GM18520 (cell line): Measurements from ENCODE around the gene SP140.
"Not testable (repeated sequence)": the region's sequence is repeated elsewhere in the genome, so short reads cannot be mapped to it uniquely, and the experiment has no call there.

Experiments
- ATAC-seq: cut with Tn5 transposase; IDR thresholded peaks from one replicate; pipeline ENCODE4 v1.9.1; 2021; ENCODE audit not compliant: unreplicated experiment

SP140 gene

GRCh38 chr2:230282936-230283335, 57.4 kb downstream of the SP140 start:
- no peak for ATAC-seq

DNA sequence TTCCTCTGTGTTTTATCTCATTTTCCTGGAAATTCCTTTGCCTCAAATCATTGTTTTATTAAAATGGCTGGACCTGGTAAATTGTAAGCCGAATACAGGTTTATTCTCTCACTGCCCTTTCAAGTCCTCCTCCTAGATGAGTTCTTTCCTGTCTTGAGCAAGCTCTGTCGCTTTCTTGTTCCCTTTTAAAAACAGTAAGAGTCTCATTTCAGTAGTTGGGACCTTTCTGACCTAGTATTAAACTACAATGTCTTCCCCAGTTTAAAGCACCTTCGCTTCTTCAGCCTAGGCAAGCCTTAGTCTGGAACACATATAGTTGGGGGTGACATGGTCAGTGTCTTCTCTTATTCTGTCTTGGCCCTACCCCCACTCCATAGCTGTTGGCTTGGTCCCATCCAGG, 60.5 kb downstream of the SP140 start:
- no peak for ATAC-seq

GRCh38 chr2:230289311-230289710, 63.8 kb downstream of the SP140 start:
- ATAC-seq, result not testable (repeated sequence)

DNA sequence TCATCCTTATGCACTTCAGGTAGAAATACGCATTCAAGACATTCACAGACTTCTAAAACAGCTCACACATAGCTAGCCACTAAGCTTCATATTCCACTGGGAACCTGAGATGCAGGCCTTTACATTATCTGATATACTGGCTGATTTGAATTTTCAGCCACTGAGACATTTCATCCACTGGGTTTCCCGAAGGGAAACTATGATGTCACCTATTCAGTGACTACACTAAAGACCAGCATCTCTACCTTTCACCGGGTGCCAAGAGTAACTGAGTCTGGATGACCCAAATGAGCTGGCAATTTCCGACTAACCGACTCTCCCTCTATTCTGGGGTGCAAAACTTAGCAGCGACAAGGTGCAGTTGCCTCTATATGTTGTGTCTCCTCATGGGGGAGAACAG, 69.7 kb downstream of the SP140 start:
- no peak for ATAC-seq

DNA sequence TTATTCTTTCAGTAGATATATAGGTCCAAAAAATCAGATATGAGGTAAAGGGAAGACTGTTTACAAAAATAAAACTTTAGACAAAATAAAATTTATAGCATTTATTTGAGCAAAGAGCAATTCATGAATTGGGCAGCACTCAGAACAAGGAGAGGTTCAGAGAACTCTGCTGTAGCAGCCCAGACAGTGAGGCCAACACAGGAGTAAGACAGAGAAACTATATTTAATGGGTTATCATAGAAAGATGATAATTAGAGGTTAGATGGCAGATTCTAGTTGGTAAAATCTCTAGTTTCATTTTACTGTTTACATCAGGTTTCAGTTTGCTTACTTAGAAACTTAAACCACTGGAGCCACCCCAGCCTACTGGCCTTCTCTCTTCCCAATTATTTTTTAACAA, 71.4 kb downstream of the SP140 start:
- ATAC-seq, result no peak

GRCh38 chr2:230299618-230300017, 74.1 kb downstream of the SP140 start:
- ATAC-seq, result no peak

- no peak for ATAC-seq
These were observed 80.1 kb downstream of the SP140 start for GRCh38 chr2:230305416-230306275.

DNA sequence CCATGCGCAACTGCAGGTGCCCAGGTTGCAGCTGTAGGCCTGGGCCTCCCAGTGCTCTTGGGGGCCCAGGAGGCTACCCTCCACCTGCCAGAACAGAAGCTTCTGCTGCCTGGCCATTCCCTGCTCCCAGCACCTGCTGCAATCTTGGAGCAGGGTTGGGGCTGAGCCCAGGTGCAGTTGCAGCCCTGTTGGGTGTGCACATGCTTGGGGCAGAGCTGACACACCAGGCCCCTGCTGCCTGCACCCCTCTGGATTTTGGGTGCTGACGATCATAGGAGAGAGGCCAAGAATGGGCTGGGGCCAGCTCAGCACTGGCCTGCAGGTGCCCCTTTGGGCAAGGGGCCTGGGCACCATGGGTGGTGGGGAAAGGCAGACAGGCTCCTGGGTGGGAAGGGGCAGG, 80.9 kb downstream of the SP140 start:
- no peak for ATAC-seq

DNA sequence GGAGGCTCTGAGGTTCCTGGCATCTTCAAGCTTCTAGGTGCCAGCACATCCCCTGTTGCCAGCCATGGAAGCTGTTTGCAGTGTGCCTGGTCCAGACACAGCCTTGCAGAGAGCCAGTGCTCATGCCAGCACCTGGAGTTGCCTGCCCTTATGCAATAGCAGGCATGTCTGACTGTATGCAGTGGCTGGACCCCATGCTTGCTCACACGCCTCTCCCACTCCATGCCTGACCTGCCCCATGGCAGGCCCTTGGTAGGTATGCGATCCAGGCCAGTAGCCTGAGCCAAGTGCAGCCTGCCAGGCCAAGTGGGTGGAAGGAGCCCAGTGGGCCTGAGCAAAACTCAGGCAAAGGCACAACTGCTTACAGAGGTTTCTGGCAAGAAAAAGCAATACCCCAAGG, 81.9 kb downstream of the SP140 start:
- no peak for ATAC-seq

DNA sequence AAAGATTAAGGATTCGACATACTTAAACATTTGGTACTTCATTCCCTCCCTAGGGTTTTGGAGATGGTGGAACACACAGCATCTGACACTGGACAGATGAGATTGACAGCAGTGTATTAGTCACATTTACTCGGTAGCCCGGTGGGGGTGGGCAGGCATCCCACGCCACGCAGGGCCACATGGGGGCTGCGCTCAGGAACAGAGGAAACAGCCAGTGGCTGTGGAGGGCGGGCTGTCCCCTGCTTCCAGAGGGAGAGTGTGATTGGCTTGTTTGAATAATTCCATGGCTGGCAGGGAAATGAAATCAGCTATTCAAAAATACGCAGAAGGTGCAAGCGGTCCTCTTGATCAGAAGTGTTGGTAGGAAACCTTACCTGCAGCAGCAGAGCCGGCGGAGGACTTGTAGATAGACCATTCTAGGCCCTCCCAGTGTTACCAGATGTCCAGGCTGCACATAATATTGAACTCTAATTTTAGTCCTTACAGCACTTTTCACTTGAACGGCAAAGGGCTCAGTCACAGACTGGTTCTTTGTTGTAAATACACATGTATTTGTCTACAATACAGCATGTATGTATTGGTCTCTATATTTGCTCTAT, 83.0 kb downstream of the SP140 start:
- ATAC-seq, result no peak

DNA sequence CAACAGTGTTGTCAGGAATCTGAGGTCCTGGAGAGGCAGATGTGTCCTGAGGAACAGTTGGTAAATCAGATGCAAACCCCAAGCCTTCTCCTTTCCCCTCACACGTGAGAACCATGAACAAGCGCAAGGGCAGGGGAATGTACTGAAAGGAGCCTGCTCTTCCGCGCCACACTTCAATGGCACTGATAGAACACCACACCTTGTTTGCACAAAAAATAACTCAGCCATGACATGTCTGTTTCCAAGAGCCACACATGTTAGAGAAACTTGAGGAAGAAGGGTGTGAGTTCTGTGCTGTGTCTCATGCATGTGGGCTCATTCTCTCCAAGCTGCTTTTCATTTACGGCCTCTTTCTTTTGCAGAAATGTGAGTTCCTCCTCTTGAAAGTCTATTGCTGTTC, 85.3 kb downstream of the SP140 start:
- not testable (repeated sequence) for ATAC-seq

- ATAC-seq, result not testable (repeated sequence)
These were observed 86.1 kb downstream of the SP140 start for GRCh38 chr2:230311634-230312033.

DNA sequence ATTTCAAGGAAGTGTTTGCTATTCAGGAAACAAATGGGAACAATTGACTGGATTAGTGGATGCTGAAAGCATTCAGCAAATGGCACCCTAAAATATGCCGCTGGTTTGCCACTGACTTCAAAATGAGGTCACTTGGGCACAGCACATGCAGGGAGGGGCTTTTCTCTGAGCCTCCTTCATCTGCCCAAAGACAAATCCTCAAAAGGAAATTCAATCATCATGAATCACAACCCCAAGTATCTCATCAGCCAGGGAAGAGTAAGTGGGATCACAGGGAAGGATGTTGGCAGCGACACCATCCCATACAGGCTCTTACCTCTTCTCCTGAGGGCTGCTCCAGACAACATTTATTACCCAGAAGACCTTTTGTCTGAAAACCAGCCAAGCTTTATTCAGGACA, 87.1 kb downstream of the SP140 start:
- no peak for ATAC-seq

DNA sequence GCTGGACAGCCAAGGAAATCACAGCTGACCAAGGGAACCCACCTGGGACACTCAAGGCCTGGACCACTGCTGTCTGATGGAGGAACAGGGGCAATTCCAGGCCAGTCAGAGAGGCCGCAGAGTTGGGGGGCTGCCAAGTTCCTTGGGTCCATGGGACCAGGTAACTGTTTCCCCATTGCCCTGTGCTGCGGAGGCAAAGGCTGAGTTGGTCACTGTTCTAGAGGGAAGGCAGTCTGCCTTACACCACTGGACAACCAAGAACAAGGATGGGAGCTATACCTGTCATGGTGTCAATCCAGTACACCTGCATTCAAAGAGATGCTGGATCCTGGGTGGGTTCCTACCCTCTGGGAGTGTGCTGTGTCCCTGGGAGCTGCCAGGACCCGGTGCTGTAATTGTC, 91.8 kb downstream of the SP140 start:
- ATAC-seq, result no peak

DNA sequence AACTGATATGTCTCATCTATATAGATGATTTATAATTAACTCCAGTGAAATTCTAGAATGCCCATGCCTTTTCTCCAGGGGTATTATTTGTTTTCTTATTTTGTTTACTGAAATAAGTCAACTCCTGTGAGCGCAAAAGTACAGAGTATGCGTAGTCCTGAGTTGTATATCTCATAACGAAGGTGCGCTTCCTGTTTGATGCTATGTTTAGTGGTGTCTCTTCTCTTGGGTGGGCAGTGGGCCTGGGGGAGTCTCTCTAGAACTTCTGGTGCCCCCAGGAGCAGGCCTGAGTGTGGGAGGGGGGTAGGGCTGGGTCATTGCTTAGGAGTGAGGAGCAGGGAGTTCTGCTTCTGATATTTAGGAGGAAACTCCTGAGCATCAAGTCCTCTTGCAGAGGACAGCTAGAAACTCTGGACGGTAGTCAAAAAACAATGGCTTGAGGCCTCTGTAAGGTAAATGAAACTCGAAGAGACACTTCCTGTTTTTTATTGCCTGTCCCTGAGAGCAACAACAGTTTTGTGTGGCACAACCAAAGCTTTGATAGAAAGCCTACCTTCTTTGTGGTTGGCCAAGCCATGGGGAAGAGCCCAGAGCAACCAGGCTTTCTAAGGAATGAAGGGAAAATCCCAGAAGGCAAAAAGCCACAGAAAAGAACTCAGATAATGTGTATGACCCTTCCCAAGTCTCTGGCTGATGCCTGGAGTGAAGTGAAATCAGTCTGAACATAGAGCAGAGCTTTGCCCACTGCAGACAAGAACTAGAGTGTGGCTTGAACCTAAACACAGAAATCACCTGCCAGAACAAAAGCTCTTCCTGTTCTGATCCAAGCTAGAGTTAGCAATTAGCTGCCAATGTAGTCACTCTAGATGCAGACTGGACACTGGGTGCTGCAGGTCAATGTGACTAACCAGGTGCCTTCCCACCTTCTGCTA, 92.9 kb downstream of the SP140 start:
- ATAC-seq, result peak; percentile 36

- peak; percentile 43 for ATAC-seq
These were observed 93.8 kb downstream of the SP140 start for GRCh38 chr2:230319211-230319862.

DNA sequence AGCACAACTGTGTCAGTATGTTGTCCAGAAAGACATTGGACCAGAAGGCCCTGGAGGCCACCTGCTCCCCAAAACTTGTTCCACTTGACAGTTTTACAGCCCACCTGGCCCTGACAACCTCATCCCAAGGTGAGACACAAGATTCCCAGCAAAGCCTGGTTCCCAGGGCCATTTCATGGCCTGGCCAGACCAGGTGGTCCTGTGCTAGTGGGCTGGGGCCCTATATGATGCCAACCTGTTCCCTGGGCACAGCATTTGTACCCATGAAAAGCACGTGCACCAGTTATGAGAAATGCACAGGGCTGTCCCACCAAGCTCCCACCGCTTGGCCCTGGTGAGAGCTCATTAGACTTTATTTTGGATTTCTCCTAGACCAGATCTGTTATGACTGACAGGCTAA, 95.5 kb downstream of the SP140 start:
- ATAC-seq, result no peak

GRCh38 chr2:230322561-230323384, 97.2 kb downstream of the SP140 start:
- no peak for ATAC-seq

DNA sequence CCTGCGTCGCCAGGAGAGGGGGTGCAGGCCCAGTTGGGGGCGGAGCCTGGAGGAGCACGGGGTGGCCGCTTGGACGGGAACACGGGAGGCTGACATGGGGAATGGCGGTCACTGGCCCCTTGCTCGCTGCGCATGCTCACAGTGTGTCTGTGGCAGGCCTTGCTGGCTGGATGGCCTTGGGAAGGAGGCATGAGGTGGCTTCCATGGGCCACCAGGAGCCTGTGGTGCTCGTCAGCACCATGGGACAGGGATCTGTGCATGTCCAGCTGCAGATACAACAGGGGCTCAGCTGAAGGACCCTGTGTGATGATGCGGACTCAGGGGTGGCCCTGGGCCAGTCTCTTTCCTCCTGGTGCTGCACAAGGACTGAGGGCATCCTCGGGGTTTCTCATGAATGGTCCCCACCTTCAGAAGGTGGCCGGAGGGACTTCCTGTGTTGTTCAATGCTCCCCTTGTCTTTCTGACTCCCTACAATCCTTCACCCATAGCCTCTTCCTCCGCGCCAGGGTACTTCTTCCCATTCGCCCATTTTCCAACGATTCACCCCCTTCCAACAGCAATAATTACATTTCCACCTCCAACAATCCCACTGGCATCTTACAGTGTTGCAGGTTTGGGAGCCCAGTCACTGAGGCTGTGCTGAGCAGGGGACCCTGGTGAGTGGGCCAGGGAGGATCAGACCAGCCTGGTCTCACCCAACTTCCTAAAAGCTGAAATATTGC, 98.0 kb downstream of the SP140 start:
- ATAC-seq, result no peak

- no peak for ATAC-seq
These were observed 99.0 kb downstream of the SP140 start for GRCh38 chr2:230324503-230324902.
